Activated B cell treated with CpG ODN at 0.5 μM for 24 hours (primary cell): Measurements from ENCODE around the gene CBX3. TPM values are rescaled to one million over a fixed set of nuclear protein-coding genes. Genes with fewer than 3 reads are reported as not detected.

Source experiments
- ATAC-seq: fragments of 200-7000 bp; cut with Tn5 transposase; one replicate; pipeline ENCODE4 v1.10.0; 2021; ENCODE audit warnings: low read depth, mild to moderate bottlenecking, moderate library complexity
- CTCF ChIA-PET: fragments of 350-600 bp; sonication (Branson Sonifier 250); formaldehyde crosslinking; loops from one replicate; lab custom pipeline; 2021; ENCODE audit warnings: antibody characterized with exemption; lab: Charles Lee
- POLR2A ChIA-PET: fragments of 350-600 bp; sonication (Branson Sonifier 250); formaldehyde crosslinking; loops from one replicate; lab custom pipeline; 2021; ENCODE audit warnings: antibody characterized with exemption; lab: Charles Lee
- DNase-seq: peaks from one replicate; pipeline ENCODE4 v3.0.0; 2022
- H3K27ac Mint-ChIP-seq: one replicate; pipeline ENCODE4 v1.8.0; 2020; ENCODE audit warnings: mixed read lengths
- H3K27me3 Mint-ChIP-seq: one replicate; pipeline ENCODE4 v1.8.0; 2021; ENCODE audit warnings: mixed read lengths
- H3K36me3 Mint-ChIP-seq: one replicate; pipeline ENCODE4 v1.8.0; 2021; ENCODE audit warnings: low read depth, mixed read lengths
- H3K4me1 Mint-ChIP-seq: one replicate; pipeline ENCODE4 v1.8.0; 2021; ENCODE audit warnings: mixed read lengths
- H3K4me3 Mint-ChIP-seq: one replicate; pipeline ENCODE4 v1.8.0; 2020; ENCODE audit warnings: mild to moderate bottlenecking, mixed read lengths
- H3K9me3 Mint-ChIP-seq: one replicate; pipeline ENCODE4 v1.8.0; 2020; ENCODE audit warnings: mixed read lengths
- CTCF ChIP-seq: fragments of 200-600 bp; IDR thresholded peaks from one replicate; pipeline ENCODE4 v1.8.0; 2022; ENCODE audit warnings: antibody characterized with exemption, mild to moderate bottlenecking
- intact Hi-C: fragments of 100-400 bp; cut with micrococcal nuclease; formaldehyde crosslinking; loops from one replicate; pipeline ENCODE4 v1.15.1; 2024
- total RNA-seq: library from RNA; stranded (reverse); gene quantifications from 2 replicates; pipeline ENCODE4 v1.2.3, GENCODE V29; 2022

Gene CBX3
- total RNA-seq, 1 donor from 2014 or later = 125 TPM

- no peak for TF ChIP-seq CTCF
- H3K9me3 Mint-ChIP-seq = no peaks in the 10 kb centered on the region
- no peak overlapping the region for H3K27ac Mint-ChIP-seq
- POLR2A ChIA-PET = interaction anchor here (1.0 to 2.2 kb wide), 4 partner anchors 9 to 24 kb away, joined by 3 to 9 read pairs (median 6); no protein-coding TSS in a partner anchor
- ATAC-seq = no peak
- no peaks in the 10 kb centered on the region for H3K27me3 Mint-ChIP-seq
- H3K36me3 Mint-ChIP-seq = peaks cover 9% of the 10 kb centered on the region
- intact Hi-C loops = no loop called here
- no peak overlapping the region for H3K4me3 Mint-ChIP-seq
- peaks cover 28% of the 10 kb centered on the region for H3K4me1 Mint-ChIP-seq
- CTCF ChIA-PET = no interaction called here
- no peak for DNase-seq
These were observed 22.1 kb upstream of the CBX3 start for GRCh38 chr7:26179422-26179821.

DNA sequence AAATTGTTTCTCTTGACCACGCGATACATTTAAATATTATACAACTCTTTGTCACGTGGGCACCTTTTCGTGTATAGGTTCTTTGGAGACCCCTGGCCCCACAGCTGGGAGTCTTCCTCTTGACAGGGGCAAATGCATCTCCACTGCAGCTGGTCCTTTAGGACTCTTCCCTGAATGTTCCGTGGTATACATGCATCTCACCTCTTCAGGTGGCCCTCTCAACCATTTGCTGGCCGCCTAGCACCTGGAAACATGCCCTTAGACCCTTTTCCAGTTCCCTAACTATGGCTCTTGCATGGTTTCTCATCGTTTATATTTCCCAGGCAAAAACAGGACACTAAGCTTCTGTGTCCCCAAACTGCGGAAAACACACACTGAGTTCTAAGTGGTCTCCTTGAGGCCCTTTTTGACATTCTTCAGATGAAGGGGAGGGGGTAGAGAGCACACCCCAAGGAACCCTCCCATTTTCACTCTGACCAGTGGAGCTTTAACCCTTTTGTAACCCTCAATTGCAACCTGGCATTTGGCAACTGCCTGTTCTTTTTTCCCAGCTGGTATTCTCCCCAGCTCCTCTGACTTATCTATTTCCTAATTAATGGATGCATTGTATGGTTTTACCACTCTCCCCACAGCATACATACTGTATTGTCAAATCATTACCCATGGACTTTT lies 21.6 kb upstream of the CBX3 start:
- no peak for ATAC-seq

DNA sequence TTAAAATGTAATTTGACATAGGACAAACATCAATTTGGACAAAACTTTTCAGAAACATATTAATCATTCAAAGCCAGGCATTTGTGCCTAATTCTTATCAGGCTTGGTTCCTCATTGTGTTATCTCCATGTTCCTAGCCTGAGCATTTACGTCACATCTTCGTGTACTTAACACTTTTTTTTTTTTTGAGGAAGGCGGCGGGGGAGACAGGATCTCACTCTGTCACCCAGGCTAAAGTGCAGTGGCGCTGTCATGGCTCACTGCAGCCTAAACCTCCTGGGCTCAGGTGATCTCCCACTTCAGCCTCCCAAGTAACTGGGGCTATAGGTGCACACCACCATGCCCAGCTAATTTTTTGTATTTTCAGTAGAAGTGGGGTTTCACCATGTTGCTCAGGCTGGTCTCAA lies 20.8 kb upstream of the CBX3 start:
- ATAC-seq (no peak), DNase-seq (no peak)
- H3K4me3 Mint-ChIP-seq = no peak overlapping the region
- H3K27me3 Mint-ChIP-seq = no peaks in the 10 kb centered on the region
- H3K36me3 Mint-ChIP-seq = peaks cover 22% of the 10 kb centered on the region
- CTCF ChIA-PET = interaction anchor here (1.1 to 1.4 kb wide), 2 partner anchors 11 to 16 kb away, joined by 3 to 5 read pairs; no protein-coding TSS in a partner anchor
- no peaks in the 10 kb centered on the region for H3K9me3 Mint-ChIP-seq
- intact Hi-C loops = no loop called here
- no peak for TF ChIP-seq CTCF
- POLR2A ChIA-PET = interaction anchor here (0.6 to 2.5 kb wide), 6 partner anchors 11 to 29 kb away, joined by 3 to 9 read pairs (median 6); partner anchors contain the start of gene NFE2L3
- no peak overlapping the region for H3K27ac Mint-ChIP-seq
- peaks cover 41% of the 10 kb centered on the region for H3K4me1 Mint-ChIP-seq

More for the DNA sequence above, 21.6 kb upstream of the CBX3 start:
- TF ChIP-seq CTCF = no peak
- no peaks in the 10 kb centered on the region for H3K9me3 Mint-ChIP-seq
- no peak for DNase-seq
- H3K36me3 Mint-ChIP-seq = peaks cover 14% of the 10 kb centered on the region
- intact Hi-C loops = no loop called here
- H3K27ac Mint-ChIP-seq = peak overlapping the region; percentile 32
- ChIA-PET POLR2A (interaction anchor here (1.0 to 2.2 kb wide), 5 partner anchors 8 to 24 kb away, joined by 3 to 9 read pairs (median 5); no protein-coding TSS in a partner anchor), CTCF (interaction anchor here (1.1 kb wide), 1 partner anchor 17 kb away, joined by 3 read pairs; no protein-coding TSS in a partner anchor)
- H3K4me1 Mint-ChIP-seq = peaks cover 33% of the 10 kb centered on the region
- no peak overlapping the region for H3K4me3 Mint-ChIP-seq
- no peaks in the 10 kb centered on the region for H3K27me3 Mint-ChIP-seq

- Mint-ChIP-seq H3K9me3 (no peaks in the 10 kb centered on the region), H3K4me1 (peaks cover 48% of the 10 kb centered on the region), H3K27ac (no peak overlapping the region), H3K36me3 (peaks cover 28% of the 10 kb centered on the region), H3K4me3 (no peak overlapping the region), H3K27me3 (no peaks in the 10 kb centered on the region)
- ChIA-PET POLR2A (interaction anchor here (0.6 to 2.5 kb wide), 6 partner anchors 10 to 114 kb away, joined by 3 to 15 read pairs (median 4); partner anchors contain the start of gene NFE2L3), CTCF (interaction anchor here (1.4 kb wide), 1 partner anchor 10 kb away, joined by 5 read pairs; no protein-coding TSS in a partner anchor)
- intact Hi-C loops = no loop called here
- DNase-seq = no peak
- no peak for TF ChIP-seq CTCF
- ATAC-seq = no peak
These were observed 19.9 kb upstream of the CBX3 start for GRCh38 chr7:26181474-26182227.

DNA sequence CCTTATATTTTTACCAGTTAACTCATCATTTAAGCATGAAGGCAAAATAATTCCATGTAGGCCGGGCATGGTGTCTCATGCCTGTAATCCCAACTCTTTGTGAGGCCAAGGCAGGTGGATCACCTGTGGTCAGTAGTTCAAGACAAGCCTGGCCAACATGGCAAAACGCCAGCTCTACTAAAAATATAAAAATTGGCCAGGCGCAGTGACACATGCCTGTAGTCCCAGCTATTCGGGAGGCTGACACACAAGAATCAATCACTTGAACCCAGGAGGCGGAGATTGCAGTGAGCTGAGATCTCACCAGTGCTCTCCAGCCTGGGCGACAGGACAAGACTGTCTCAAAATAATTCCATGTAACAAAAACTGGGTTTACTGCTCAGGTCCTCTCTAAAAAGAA lies 19.3 kb upstream of the CBX3 start:
- CTCF ChIA-PET = no interaction called here
- no peak for TF ChIP-seq CTCF
- ATAC-seq = no peak
- Mint-ChIP-seq H3K36me3 (peaks cover 30% of the 10 kb centered on the region), H3K9me3 (no peaks in the 10 kb centered on the region), H3K4me1 (peaks cover 54% of the 10 kb centered on the region), H3K27ac (no peak overlapping the region), H3K27me3 (no peaks in the 10 kb centered on the region), H3K4me3 (no peak overlapping the region)
- no peak for DNase-seq
- intact Hi-C loops = no loop called here
- POLR2A ChIA-PET = interaction anchor here (0.6 to 2.5 kb wide), 5 partner anchors 10 to 113 kb away, joined by 3 to 15 read pairs (median 6); partner anchors contain the start of gene NFE2L3
